Loucy (cell line): ENCODE data around the gene MCOLN1.

ENCODE experiments used
- CTCF ChIP-seq: fragments of 200-600 bp; sonication (generic); conservative IDR thresholded peaks from 2 replicates; pipeline ENCODE4 v1.5.1; 2014; ENCODE audit warnings: mild to moderate bottlenecking, antibody characterized with exemption, low read length
- EZH2phosphoT487 ChIP-seq: fragments of 200-600 bp; IDR thresholded peaks from 2 replicates; pipeline ENCODE4 v1.6.1; 2018; ENCODE audit warnings: antibody characterized with exemption, mild to moderate bottlenecking, moderate library complexity, borderline replicate concordance

DNA sequence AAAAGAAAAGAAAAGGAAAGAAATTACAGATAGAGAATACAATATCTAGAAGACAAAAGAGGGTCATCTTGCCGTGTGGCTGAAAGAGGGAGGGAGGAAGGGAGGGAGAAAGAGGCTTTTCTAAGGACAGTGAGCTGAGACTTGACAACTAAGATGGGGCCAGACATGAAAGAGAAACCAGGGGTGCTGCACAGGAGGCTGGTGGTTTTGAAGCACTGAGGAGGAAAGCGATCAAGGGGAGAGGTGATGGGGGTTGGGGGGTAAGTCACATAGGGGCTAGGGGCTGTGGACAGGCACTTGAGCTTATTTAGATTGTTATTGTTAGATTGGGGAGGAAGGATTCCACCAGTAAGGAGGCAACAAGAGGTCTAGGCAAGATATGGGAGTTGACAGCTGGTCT lies 30.4 kb downstream of the MCOLN1 start:
- TF ChIP-seq CTCF (no peak), EZH2phosphoT487 (no peak)
